Suprapubic skin (tissue), 4 donors: Measurements from ENCODE around the gene C1orf174. TPM values are rescaled to one million over a fixed set of nuclear protein-coding genes. Genes with fewer than 3 reads are reported as not detected.

Experiments
- DNase-seq, 2 donors: peaks; one replicate each; pipeline ENCODE4 v3.0.0-alpha.2; 2019; ENCODE audit warnings: low spot score in 2 of 2
- H3K27ac ChIP-seq: fragments of 200-600 bp; sonication (generic); one replicate; pipeline ENCODE4 v1.5.1; 2019
- H3K27me3 ChIP-seq: fragments of 200-600 bp; sonication (generic); one replicate; pipeline ENCODE4 v1.5.1; 2019
- H3K36me3 ChIP-seq: fragments of 200-600 bp; sonication (generic); one replicate; pipeline ENCODE4 v1.5.1; 2019
- H3K4me1 ChIP-seq: fragments of 200-600 bp; sonication (generic); one replicate; pipeline ENCODE4 v1.5.1; 2019
- H3K4me3 ChIP-seq: fragments of 200-600 bp; sonication (generic); one replicate; pipeline ENCODE4 v1.5.1; 2019; ENCODE audit warnings: mild to moderate bottlenecking
- H3K9me3 ChIP-seq: fragments of 200-600 bp; sonication (generic); one replicate; pipeline ENCODE4 v1.5.1; 2019
- EP300 ChIP-seq: sonication (generic); formaldehyde crosslinking; IDR thresholded peaks from one replicate; pipeline ENCODE4 v1.6.1; 2017; ENCODE audit warnings: antibody characterized with exemption
- POLR2A ChIP-seq, 2 donors: fragments of 450-650 bp; IDR thresholded peaks; one replicate each; pipeline ENCODE4 v1.6.1; 2017; ENCODE audit warnings: antibody characterized with exemption in 2 of 2, mild to moderate bottlenecking in 2 of 2, moderate library complexity in 2 of 2
- POLR2AphosphoS5 ChIP-seq, 3 donors: sonication (generic); formaldehyde crosslinking; IDR thresholded peaks; one replicate each; pipeline ENCODE4 v1.6.1; 2017; ENCODE audit warnings: antibody characterized with exemption in 3 of 3
- WGBS: methylation state at CpG from one replicate; pipeline ENCODE4 v1.1.5; 2018; 5-methylcytosine and 5-hydroxymethylcytosine counted together
- total RNA-seq, 4 donors: library from RNA; depleted of rRNA; stranded (reverse); fragments of >200 nt; gene quantifications; one replicate each; pipeline ENCODE4 v1.1.0, GENCODE V29; 2016
- TF ChIP-seq, protein P1 (sequence below), 2 donors: fragments of 200-600 bp in 1 of 2; fragments of 450-650 bp in 1 of 2; sonication (generic) in 1 of 2; IDR thresholded peaks; one replicate each; pipeline ENCODE4 v1.5.1; 2016 to 2019; ENCODE audit warnings: antibody characterized with exemption in 2 of 2, mild to moderate bottlenecking in 1 of 2, moderate library complexity in 1 of 2

C1orf174 gene
- total RNA-seq, 4 donors from 2014 or later = 16.0 to 25.3 (median 19.7) TPM

DNA sequence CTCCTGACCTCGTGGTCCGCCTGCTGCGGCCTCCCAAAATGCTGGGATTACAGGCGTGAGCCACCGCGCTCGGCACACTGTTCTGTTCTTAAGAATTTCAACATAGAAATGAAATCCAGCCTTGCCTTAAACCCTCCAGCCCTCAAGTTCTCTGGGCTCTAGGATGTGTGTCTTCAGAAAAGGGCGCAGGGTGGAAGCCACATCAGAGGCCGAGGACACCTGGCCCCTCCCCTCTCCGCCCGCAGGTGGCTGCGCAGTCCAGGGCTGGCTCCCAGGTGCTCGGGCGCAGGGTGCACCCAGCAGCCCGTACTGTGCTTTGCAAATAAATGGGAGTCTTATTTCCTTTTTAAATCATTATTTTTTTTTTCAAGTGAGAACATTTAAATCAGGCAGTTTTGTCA is 2.0 kb upstream of the C1orf174 start:
- no peak overlapping the region for H3K4me3 ChIP-seq
- no peaks in the 10 kb centered on the region for H3K36me3 ChIP-seq
- TF ChIP-seq EP300 (no peak), POLR2AphosphoS5 (IDR thresholded peaks at IDR 0.05) (no peak), POLR2A (IDR thresholded peaks at IDR 0.05) (no peak)
- TF ChIP-seq, protein P1, sequence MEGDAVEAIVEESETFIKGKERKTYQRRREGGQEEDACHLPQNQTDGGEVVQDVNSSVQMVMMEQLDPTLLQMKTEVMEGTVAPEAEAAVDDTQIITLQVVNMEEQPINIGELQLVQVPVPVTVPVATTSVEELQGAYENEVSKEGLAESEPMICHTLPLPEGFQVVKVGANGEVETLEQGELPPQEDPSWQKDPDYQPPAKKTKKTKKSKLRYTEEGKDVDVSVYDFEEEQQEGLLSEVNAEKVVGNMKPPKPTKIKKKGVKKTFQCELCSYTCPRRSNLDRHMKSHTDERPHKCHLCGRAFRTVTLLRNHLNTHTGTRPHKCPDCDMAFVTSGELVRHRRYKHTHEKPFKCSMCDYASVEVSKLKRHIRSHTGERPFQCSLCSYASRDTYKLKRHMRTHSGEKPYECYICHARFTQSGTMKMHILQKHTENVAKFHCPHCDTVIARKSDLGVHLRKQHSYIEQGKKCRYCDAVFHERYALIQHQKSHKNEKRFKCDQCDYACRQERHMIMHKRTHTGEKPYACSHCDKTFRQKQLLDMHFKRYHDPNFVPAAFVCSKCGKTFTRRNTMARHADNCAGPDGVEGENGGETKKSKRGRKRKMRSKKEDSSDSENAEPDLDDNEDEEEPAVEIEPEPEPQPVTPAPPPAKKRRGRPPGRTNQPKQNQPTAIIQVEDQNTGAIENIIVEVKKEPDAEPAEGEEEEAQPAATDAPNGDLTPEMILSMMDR (IDR thresholded peaks at IDR 0.05) = no peak
- H3K4me1 ChIP-seq = peaks cover 14% of the 10 kb centered on the region
- no peaks in the 10 kb centered on the region for H3K9me3 ChIP-seq
- H3K27ac ChIP-seq = no peak overlapping the region
- peak; percentile 60 to 67 for DNase-seq
- WGBS = 92% methylated on average over 15 of the region's 15 CpGs
- H3K27me3 ChIP-seq = no peaks in the 10 kb centered on the region

DNA sequence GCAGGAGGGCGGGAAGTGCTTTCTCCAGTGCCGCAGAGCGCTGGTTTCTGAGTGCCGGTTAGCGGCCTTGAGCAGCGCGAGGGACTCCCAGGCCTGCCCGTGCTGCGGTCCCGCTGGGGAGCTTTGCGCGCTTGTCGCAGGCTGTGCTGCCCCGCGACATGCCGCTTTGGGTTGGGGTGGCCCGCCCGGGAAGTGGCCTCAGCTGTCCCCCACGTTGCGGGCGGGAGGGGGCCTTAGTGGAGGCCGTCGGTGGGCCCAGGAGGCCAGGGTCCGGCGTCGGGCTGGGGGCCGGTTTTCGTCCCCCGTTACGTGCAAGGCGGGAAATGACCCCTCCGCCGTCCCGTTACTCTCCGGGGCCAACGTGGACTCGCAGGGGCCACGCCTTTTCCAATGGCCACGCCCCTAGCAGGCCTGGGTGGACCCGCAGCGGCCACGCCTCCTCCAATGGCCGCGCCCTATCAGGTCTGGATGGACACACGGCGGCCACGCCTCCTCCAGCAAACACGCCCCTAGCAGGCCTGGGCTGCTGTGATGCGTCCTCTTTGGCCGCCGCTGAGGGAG is 977 bp upstream of the C1orf174 start:
- peak overlapping the region; percentile 91 for H3K27ac ChIP-seq
- H3K9me3 ChIP-seq = no peaks in the 10 kb centered on the region
- TF ChIP-seq POLR2A (IDR thresholded peaks at IDR 0.05) = no peak
- peak in 1 of 3 donors; percentile 25 for TF ChIP-seq POLR2AphosphoS5 (IDR thresholded peaks at IDR 0.05)
- DNase-seq = peak; percentile 98 to 99
- H3K36me3 ChIP-seq = no peaks in the 10 kb centered on the region
- WGBS = 0% methylated on average over 4 of the region's 51 CpGs
- peaks cover 14% of the 10 kb centered on the region for H3K4me1 ChIP-seq
- no peaks in the 10 kb centered on the region for H3K27me3 ChIP-seq
- peak overlapping the region; percentile 76 for H3K4me3 ChIP-seq

DNA sequence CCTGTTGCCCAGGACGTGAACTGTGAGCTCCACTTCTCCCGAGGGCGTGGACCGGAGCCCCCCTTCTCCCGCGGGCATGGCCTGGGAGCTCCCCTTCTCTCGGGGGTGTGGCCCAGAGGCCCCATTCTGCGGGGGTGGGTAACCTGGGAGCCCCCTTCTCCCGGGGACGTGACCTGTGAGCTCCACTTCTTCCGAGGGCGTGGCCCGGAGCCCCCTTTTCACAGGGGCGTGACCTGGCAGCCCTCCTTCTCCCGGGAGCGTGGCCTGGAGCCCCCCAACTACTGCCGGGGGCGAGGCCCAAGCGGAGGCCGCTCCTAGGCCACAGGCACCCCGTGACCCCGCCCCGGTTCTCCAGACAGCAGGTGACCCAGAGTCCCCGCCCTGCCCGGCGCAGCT is 320 bp downstream of the C1orf174 start:
- Histone ChIP-seq H3K9me3 (no peaks in the 10 kb centered on the region), H3K4me1 (peaks cover 14% of the 10 kb centered on the region), H3K27me3 (no peaks in the 10 kb centered on the region), H3K27ac (peak overlapping the region; percentile 91), H3K4me3 (peak overlapping the region; percentile 76), H3K36me3 (peaks cover 3% of the 10 kb centered on the region)
- no CpG with 5 or more reads among the region's 26 CpGs for WGBS
- no peak for DNase-seq
- TF ChIP-seq POLR2A (IDR thresholded peaks at IDR 0.05) (peak in 1 of 2 donors; percentile 25), POLR2AphosphoS5 (IDR thresholded peaks at IDR 0.05) (no peak), EP300 (no peak)
- TF ChIP-seq, protein P1 (IDR thresholded peaks at IDR 0.05) = no peak

DNA sequence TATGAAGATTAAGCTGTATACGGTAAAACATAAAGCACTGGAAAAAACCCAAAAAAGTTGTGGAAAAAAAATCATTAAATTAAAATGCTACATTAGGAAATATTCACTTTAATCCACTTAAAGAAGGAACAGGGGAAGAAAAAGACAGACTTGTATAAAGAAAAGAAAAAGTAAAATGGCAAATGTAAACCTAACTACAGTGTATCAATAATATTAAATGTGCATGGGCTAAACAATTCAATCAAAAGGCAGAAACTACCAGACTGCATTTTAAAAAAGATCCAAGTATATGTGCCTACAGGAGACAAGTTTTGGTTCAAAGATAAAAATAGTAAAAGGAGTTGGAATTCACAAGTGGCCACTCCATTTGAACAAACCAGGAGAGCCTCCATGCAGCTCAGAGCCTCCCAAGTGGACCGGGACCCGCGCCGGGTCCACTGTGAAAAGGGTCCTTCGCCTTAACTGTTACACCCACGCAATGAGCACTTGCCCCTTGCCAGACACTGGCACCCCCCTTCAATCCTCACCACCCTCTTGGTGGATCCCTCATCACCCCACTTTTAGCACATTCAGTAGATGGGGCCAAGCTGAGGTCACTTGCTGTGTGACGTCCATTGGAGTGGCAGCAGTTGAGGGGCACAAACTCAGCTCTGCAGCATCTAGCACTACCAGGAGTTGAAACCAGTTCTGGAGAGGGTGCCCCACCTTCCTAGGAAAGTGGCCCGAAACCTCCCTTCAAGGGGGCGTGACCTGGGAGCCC is 898 bp downstream of the C1orf174 start:
- H3K4me3 ChIP-seq = peak overlapping the region; percentile 76
- no peak for DNase-seq
- no peak for TF ChIP-seq EP300
- TF ChIP-seq, protein P1 (IDR thresholded peaks at IDR 0.05) = no peak
- TF ChIP-seq POLR2A (IDR thresholded peaks at IDR 0.05) = no peak
- no peak for TF ChIP-seq POLR2AphosphoS5 (IDR thresholded peaks at IDR 0.05)
- peaks cover 3% of the 10 kb centered on the region for H3K36me3 ChIP-seq
- WGBS = 38% methylated on average over 10 of the region's 10 CpGs
- no peaks in the 10 kb centered on the region for H3K27me3 ChIP-seq
- H3K27ac ChIP-seq = peak overlapping the region; percentile 91
- H3K4me1 ChIP-seq = peaks cover 14% of the 10 kb centered on the region
- H3K9me3 ChIP-seq = no peaks in the 10 kb centered on the region

DNA sequence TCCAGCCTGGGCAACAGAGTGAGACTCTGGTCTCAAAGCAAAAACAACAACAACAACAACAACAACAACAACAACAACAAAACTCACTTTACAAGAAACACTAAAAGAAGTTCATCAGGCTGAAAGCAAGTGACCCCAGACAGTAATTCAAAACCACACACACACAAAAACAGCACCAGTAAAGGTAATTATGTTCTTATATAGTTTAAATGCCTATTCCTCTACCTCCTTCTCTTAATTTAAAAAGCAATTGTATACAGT is 1.7 kb downstream of the C1orf174 start:
- Histone ChIP-seq H3K27ac (no peak overlapping the region), H3K4me1 (peaks cover 13% of the 10 kb centered on the region), H3K27me3 (no peaks in the 10 kb centered on the region), H3K9me3 (no peaks in the 10 kb centered on the region), H3K4me3 (no peak overlapping the region), H3K36me3 (peaks cover 3% of the 10 kb centered on the region)
- DNase-seq = no peak
- TF ChIP-seq, protein P1 (IDR thresholded peaks at IDR 0.05) = no peak
- no peak for TF ChIP-seq POLR2AphosphoS5 (IDR thresholded peaks at IDR 0.05)
- no peak for TF ChIP-seq POLR2A (IDR thresholded peaks at IDR 0.05)
- TF ChIP-seq EP300 = no peak
